ES-I3 (cell line): ENCODE results near the gene CACHD1.
A peak's percentile ranks its signal among the peaks of the same experiment; 100 is the strongest.

Source experiments
- H3K36me3 ChIP-seq: 2 replicates; pipeline ENCODE4 v1.6.1; 2013; ENCODE audit warnings: mild to moderate bottlenecking, low read length, control low read depth, moderate library complexity; ENCODE audit not compliant: insufficient read depth
- H3K4me1 ChIP-seq: 2 replicates; pipeline ENCODE4 v1.6.1; 2013; ENCODE audit warnings: mild to moderate bottlenecking, control low read depth, low read length; ENCODE audit not compliant: insufficient read depth
- H3K9ac ChIP-seq: 2 replicates; pipeline ENCODE4 v1.6.1; 2013; ENCODE audit warnings: low read depth, mild to moderate bottlenecking, low read length, moderate library complexity
- H3K9me3 ChIP-seq: 2 replicates; pipeline ENCODE4 v1.6.1; 2013; ENCODE audit warnings: mild to moderate bottlenecking, low read length, moderate library complexity; ENCODE audit not compliant: control insufficient read depth, insufficient read depth

The CACHD1 gene

DNA sequence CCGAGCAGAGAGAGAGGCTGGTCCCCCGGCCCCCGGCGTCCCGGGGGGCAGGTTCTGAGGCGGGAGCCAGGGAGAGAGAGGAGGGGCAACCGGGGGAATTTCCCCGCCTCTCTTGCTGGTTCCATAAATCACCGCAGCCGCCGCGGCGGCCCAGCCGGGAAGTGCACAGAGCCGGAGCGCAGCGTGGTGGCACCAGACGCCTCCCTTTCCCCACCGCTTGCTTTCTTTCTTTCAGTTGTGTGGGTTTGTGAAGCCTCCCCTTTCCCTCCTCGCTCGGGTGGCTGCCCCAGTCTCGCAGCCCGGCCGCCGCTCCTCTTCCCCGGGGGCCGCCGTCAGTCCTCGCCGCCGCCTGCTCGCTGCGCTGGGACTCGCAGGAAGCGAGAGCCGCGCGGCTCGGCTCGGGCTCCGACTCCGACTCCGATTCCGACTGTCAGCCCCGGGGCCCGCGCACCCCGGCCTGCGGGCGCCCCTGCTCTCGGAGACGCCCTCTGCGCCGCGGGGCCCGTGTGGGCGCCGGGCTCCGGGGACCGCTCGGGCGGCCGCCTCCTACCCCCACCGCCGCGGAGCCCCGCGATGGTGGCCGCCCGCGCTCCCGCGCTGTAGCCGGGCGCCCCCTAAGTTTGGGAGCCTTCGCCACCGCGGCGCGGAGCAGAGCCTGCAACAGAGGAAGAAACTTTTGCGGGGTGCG, at the start of gene CACHD1:
CACHD1 (plus strand) TSS at position 153 of the 688 bp plus-strand sequence. CDS start 616 bp downstream, outside the sequence.
- no peaks in the 10 kb centered on the region for H3K9me3 ChIP-seq
- H3K9ac ChIP-seq: peak within 1 kb of the TSS; percentile 92
- no peaks in the 10 kb centered on the region for H3K36me3 ChIP-seq
- H3K4me1 ChIP-seq: peaks cover 24% of the 10 kb centered on the region

DNA sequence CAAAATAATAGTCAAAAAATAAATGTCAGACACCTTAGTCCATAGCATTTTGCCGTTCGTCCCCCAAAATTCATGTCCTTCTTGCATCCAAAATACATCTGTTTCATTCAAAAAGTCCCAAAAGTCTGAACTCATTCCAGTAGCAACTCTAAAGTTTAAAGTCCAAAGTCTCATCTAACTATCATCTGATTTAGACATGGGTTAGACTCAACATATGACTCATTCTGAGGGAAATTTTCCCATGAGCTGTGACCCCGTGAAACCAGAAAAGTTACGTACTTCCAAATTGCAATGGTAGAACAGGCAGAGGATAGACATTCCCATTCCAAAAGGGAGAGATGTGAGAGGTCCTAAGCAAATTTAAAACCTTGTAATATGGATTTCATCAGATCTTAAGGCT, 48.6 kb upstream of the CACHD1 start:
- no peaks in the 10 kb centered on the region for H3K4me1 ChIP-seq
- H3K9me3 ChIP-seq: no peaks in the 10 kb centered on the region
- no peaks in the 10 kb centered on the region for H3K36me3 ChIP-seq

DNA sequence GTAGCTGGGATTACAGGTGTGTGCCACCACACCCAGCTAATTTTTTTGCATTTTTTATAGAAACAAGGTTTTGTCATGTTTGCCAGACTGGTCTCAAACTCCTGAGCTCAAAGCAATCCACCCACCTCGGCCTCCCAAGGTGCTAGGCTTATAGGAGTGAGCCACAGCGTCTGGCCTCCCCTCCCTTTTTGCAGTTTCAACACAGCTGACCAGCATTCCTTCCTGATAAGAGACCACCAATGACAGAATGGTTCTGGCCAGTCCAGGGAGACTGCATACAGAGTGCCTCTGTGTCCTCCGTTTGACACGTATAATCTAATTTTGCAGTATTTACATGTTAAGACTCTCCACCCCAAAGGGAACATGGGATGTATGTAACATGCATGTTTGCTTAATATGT, 46.4 kb upstream of the CACHD1 start:
- Histone ChIP-seq H3K9ac (no peak overlapping the region), H3K4me1 (no peaks in the 10 kb centered on the region), H3K9me3 (no peaks in the 10 kb centered on the region), H3K36me3 (no peaks in the 10 kb centered on the region)

More for the DNA sequence above, 48.6 kb upstream of the CACHD1 start:
- no peak overlapping the region for H3K9ac ChIP-seq

DNA sequence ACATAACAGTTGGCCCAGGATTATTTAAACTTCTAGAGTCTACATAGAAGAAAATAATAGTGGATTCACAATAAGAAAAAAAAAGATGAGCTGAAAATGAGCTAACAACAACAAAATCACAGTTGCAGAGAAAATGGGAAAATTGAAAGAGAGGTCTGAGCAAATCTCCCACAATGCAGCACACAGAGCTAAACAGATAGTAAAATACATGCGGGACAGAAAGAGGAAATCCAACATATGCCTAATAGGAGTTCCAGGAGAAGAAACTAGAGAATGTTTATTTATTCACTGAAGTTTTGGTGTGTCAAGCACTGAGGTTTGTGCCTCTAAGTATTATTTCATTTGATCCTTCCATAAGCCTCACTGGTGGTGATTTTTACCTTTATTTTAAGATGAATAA, 45.5 kb upstream of the CACHD1 start:
- Histone ChIP-seq H3K9ac (no peak overlapping the region), H3K36me3 (no peaks in the 10 kb centered on the region), H3K9me3 (no peaks in the 10 kb centered on the region), H3K4me1 (no peaks in the 10 kb centered on the region)

DNA sequence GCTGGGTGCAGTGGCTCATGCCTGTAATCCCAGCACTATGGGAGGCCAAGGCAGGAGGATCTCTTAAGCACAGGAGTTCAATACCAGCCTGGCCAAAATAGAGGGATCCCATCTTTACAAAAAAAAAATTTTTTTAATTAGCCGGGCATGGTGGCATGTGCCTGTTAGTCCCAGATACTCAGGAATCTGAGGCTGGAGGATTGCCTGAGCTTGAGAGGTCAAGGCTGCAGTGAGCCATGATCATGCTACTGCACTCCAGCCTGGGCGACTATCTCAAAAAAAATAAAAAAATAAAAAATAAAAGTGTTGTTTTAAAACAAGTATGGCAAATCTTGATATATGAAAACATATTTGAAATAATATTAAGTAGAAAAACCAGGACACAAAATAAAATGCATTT, 44.4 kb upstream of the CACHD1 start:
- Histone ChIP-seq H3K9me3 (no peaks in the 10 kb centered on the region), H3K9ac (no peak overlapping the region), H3K36me3 (no peaks in the 10 kb centered on the region), H3K4me1 (no peaks in the 10 kb centered on the region)

DNA sequence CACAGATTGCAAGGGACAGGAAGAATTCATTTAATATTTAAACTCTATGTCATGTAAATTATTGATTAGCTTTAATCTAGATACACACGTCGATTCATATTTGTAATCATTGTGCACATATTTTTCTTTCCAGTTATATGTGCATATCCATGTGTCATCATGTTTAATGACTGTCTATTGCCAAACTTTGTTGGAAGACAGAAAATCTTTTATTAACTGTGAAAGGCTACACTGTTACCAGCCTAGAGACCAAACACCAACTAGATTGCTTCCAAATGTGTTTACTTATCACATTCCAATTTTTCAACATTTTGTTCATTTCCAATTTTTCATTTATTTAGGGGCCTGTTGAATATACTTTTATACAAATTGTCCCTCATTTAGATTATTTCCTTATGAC, 43.2 kb upstream of the CACHD1 start:
- Histone ChIP-seq H3K9ac (no peak overlapping the region), H3K36me3 (no peaks in the 10 kb centered on the region), H3K4me1 (no peaks in the 10 kb centered on the region)

DNA sequence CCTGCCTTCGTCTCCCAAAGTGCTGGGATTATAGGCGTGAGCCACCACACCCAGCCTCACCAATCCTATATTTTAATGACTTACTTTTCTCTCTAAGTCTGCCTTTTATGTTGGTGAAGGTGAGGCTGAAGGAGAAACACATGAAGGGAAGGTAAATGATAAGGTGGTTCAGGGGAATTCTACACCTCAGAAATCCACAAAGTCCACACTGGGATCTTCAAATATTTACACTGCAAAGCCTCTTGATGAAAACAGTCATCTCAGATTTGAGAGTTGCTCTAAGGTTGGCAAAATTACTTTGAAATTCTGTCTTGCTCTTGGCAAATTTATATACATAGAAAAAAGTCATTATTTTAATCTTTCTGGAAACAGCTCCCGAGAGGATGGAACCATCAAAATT, 42.0 kb upstream of the CACHD1 start:
- Histone ChIP-seq H3K36me3 (no peaks in the 10 kb centered on the region), H3K9me3 (no peaks in the 10 kb centered on the region), H3K4me1 (no peaks in the 10 kb centered on the region), H3K9ac (no peak overlapping the region)

More for the DNA sequence above, 43.2 kb upstream of the CACHD1 start:
- no peaks in the 10 kb centered on the region for H3K9me3 ChIP-seq

DNA sequence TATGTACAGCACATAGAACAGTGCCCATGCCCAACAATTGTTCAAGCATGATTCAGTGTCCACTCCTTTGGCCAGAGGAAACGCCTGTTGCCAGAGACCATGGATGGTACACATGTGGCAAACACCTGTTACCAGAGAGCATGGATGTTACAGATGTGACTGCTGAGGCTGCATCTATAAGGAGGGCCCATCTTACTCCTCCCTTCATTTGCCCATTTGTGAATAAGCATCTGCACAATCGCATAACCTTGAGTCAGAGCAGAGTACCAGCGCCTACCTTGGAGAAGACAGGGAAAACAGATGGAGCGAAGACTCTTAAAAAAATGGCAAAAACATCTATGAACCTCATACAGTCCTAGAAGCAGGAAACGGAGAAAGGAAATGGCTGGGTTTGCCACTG, 36.6 kb upstream of the CACHD1 start:
- Histone ChIP-seq H3K4me1 (no peaks in the 10 kb centered on the region), H3K9ac (no peak overlapping the region), H3K9me3 (no peaks in the 10 kb centered on the region), H3K36me3 (no peaks in the 10 kb centered on the region)

DNA sequence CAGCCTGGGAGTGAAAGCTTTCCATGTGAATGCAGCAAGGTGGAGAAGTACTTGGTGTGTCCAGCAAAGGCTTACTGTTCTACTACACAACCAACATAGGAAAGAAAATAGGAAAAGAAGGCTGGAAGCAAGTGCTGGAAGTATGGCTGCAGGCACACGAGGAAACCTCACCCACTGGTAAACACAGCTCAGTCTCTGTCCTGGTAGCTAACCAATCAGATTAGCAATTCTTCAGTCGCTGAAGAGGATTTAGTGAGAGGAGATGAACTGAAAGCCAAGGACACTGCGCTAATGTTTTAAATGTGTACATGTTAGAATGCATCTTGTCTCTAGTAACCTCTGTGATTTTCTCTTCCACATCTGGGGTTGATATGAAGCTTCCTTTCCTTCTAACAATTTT, 36.2 kb upstream of the CACHD1 start:
- Histone ChIP-seq H3K9me3 (no peaks in the 10 kb centered on the region), H3K4me1 (no peaks in the 10 kb centered on the region), H3K9ac (no peak overlapping the region)

DNA sequence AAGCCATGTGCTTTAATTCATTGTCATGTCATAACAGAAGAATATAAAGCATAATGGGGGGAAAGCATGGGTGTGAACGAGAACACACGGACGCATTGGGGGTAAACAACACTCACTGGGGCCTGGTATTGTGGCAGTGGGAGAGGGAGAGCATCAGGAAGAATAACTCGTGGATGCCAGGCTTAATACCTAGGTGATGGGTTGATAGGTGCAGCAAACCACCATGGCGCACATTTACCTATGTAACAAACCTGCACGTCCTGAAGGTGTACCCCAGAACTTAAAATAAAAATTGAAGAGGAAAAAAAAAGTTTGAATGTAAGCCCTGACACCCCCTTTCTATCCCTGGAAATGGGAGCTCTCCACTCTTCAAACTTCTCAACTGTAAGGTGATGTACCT, 34.9 kb upstream of the CACHD1 start:
- H3K9me3 ChIP-seq: no peaks in the 10 kb centered on the region
- H3K36me3 ChIP-seq: no peaks in the 10 kb centered on the region
- H3K9ac ChIP-seq: no peak overlapping the region
- no peaks in the 10 kb centered on the region for H3K4me1 ChIP-seq

More for the DNA sequence above, 36.2 kb upstream of the CACHD1 start:
- no peaks in the 10 kb centered on the region for H3K36me3 ChIP-seq

DNA sequence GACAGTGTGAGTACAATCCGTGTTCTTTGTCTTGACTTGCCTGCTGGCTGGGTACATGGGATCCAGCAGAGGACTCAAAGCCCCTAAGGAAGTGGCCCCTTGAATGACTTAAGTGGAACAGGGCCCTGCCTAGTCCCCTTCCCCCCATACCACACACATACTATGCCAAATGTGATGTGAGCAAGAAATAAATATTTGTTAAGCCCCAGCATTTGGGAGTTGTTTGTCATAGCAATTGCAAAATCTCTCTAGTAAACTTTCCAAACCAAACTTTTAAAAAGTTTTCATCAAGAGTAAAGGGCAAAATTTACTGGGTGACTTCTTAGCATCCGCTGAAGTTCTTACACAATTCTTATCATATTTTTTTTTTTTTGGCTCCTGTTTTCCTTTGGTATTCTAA, 32.5 kb upstream of the CACHD1 start:
- H3K9ac ChIP-seq: no peak overlapping the region
- no peaks in the 10 kb centered on the region for H3K9me3 ChIP-seq
- no peaks in the 10 kb centered on the region for H3K4me1 ChIP-seq
- H3K36me3 ChIP-seq: no peaks in the 10 kb centered on the region

DNA sequence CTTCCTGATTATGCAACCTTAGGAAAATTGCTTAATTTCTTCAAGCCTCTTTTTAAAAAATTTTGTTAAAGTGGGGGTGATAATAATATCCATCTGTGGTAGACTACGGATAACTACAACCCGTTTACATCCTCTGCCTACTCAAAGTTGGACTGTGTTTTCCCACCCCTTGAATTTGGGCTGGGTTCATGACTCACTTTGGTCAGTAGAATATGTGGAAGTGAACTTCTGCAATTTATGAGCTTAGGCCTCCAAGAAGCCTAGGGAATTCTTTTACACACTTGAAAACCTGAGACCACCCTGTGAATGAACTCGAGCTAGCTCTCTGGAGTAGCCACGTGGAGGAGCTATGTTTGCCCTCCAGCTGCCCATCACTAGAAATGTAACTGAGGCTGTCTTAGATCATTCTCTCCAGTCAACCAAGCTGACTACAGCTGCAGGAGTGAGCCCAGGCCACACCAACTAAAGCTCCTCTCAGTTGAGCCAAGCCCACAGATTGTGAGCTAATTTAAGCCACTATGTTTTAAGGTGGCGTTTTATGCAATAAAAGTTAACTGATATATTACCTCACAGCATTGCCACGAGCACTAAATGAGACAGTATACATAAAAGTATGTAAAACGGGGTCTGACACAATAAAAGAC, 29.6 kb upstream of the CACHD1 start:
- no peaks in the 10 kb centered on the region for H3K9me3 ChIP-seq
- H3K36me3 ChIP-seq: no peaks in the 10 kb centered on the region
- H3K4me1 ChIP-seq: no peaks in the 10 kb centered on the region
- H3K9ac ChIP-seq: no peak overlapping the region

DNA sequence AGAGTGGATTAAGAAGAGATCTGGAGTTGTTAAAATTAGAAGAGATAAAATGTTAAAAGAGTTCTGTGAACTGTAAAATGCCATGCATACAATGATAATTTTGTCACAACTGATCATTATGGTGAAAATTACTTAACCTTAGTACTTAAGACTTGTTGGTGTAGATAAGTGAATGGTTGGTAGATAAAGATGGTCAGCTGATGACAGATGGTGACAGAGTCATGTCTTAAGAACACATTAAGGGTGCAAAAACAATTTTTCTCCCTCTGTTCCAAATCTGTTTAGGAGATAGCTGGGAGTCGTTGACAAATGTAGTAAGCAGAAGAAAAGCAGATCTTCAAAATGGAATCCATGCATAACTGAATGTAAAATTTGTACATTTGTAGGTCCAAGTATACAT, 18.5 kb upstream of the CACHD1 start:
- no peaks in the 10 kb centered on the region for H3K9me3 ChIP-seq
- no peaks in the 10 kb centered on the region for H3K4me1 ChIP-seq
- H3K9ac ChIP-seq: no peak overlapping the region
- no peaks in the 10 kb centered on the region for H3K36me3 ChIP-seq

DNA sequence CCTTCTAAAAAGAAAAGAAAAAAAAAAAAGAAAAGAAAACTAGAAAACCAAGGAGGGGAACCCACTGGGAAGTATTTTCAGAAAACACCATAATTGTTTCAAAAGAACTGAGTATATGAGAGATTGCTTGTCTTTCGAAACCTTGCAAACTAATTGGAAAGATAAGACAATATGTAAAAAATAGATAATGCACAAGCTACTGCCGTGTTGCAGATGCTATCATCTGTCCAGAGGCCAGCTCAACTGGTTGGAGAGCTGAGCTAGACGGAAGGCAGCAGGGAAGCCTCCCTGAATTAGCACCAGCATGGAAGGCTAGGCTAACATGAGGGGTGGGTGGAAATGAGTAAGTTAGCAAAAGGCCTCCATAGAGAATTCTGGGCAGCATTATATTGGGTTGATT, 16.2 kb upstream of the CACHD1 start:
- Histone ChIP-seq H3K4me1 (no peaks in the 10 kb centered on the region), H3K36me3 (no peaks in the 10 kb centered on the region), H3K9me3 (no peaks in the 10 kb centered on the region), H3K9ac (no peak overlapping the region)

DNA sequence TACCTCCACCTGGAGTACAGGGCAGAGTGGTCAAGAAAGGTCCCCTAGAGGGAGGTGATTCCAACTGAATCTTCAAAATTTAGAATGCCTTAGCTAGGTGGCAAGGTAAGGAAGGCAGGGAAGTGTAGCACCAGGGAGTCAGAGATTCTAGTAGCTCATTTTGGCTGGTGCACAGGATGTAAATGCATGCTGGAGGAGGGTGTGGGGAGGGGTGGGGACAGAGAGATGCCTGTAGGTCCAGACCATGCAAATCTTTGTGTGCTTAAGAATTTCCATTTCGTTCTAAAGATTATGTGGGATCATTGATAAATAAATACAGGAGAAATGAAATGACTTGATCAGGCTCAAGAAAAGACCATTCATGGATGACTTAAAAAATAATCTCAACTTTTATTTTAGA, 11.0 kb upstream of the CACHD1 start:
- no peaks in the 10 kb centered on the region for H3K36me3 ChIP-seq
- no peak overlapping the region for H3K9ac ChIP-seq
- no peaks in the 10 kb centered on the region for H3K9me3 ChIP-seq
- no peaks in the 10 kb centered on the region for H3K4me1 ChIP-seq
